DOHH2 (cell line): ENCODE results near the gene TULP4.

Experiments
- H3F3A ChIP-seq: fragments of 200-600 bp; sonication (generic), shearing (Covaris generic); 2 replicates; pipeline ENCODE4 v1.6.0; 2016; ENCODE audit warnings: antibody characterized with exemption, mild to moderate bottlenecking; ENCODE audit not compliant: control insufficient read depth, insufficient read depth
- H3K27ac ChIP-seq: fragments of 200-600 bp; sonication (generic); 2 replicates; pipeline ENCODE4 v1.5.1; 2014; ENCODE audit warnings: low read depth, mild to moderate bottlenecking, low read length, moderate library complexity
- H3K27me3 ChIP-seq: fragments of 200-600 bp; sonication (generic); 2 replicates; pipeline ENCODE4 v1.6.1; 2014; ENCODE audit warnings: mild to moderate bottlenecking, low read length, mixed read lengths; ENCODE audit not compliant: control insufficient read depth
- H3K36me3 ChIP-seq: fragments of 200-600 bp; sonication (generic); 2 replicates; pipeline ENCODE4 v1.6.1; 2014; ENCODE audit warnings: mild to moderate bottlenecking, low read length, moderate library complexity, mixed read lengths; ENCODE audit not compliant: control insufficient read depth
- H3K4me1 ChIP-seq: fragments of 200-600 bp; sonication (generic); 2 replicates; pipeline ENCODE4 v1.6.1; 2014; ENCODE audit warnings: mild to moderate bottlenecking, low read length, mixed read lengths; ENCODE audit not compliant: control insufficient read depth
- H3K4me2 ChIP-seq: fragments of 200-600 bp; sonication (generic); 2 replicates; pipeline ENCODE4 v1.6.0; 2014; ENCODE audit warnings: mild to moderate bottlenecking, low read length, moderate library complexity
- H3K4me3 ChIP-seq: fragments of 200-600 bp; sonication (generic); 2 replicates; pipeline ENCODE4 v1.5.1; 2014; ENCODE audit warnings: mild to moderate bottlenecking, low read length, mixed read lengths
- H3K79me2 ChIP-seq: fragments of 200-600 bp; sonication (generic); 2 replicates; pipeline ENCODE4 v1.6.1; 2014; ENCODE audit warnings: mild to moderate bottlenecking, low read length, mixed read lengths; ENCODE audit not compliant: control insufficient read depth
- H3K9me2 ChIP-seq: fragments of 200-600 bp; sonication (generic); replicated peaks from 2 replicates; pipeline ENCODE4 v1.6.1; 2014; ENCODE audit warnings: mild to moderate bottlenecking, low read length, mixed read lengths; ENCODE audit not compliant: control insufficient read depth
- H3K9me3 ChIP-seq: fragments of 200-600 bp; sonication (generic); 2 replicates; pipeline ENCODE4 v1.6.1; 2014; ENCODE audit warnings: antibody characterized with exemption, low read length, mixed read lengths; ENCODE audit not compliant: control insufficient read depth, insufficient read depth
- H4K20me1 ChIP-seq: fragments of 200-600 bp; sonication (generic); 2 replicates; pipeline ENCODE4 v1.6.0; 2014; ENCODE audit warnings: low read depth, mild to moderate bottlenecking, antibody characterized with exemption, low read length, moderate library complexity; ENCODE audit not compliant: control insufficient read depth, insufficient read depth
- CTCF ChIP-seq: fragments of 200-600 bp; sonication (generic); IDR thresholded peaks from one replicate; pipeline ENCODE4 v1.5.1; 2014; ENCODE audit warnings: antibody characterized with exemption, mild to moderate bottlenecking, low read depth, low read length; ENCODE audit not compliant: poor library complexity, severe bottlenecking
- EZH2phosphoT487 ChIP-seq: fragments of 200-600 bp; sonication (generic); IDR thresholded peaks from 2 replicates; pipeline ENCODE4 v1.6.1; 2017; ENCODE audit warnings: borderline replicate concordance, mild to moderate bottlenecking, antibody characterized with exemption, low read length, moderate library complexity, mixed read lengths

Gene TULP4

GRCh38 chr6:158312672-158313397 lies 570 bp downstream of the TULP4 start:
- peaks cover 23% of the 10 kb centered on the region for H3K79me2 ChIP-seq
- H3K36me3 ChIP-seq: peaks cover 50% of the 10 kb centered on the region
- H3K9me3 ChIP-seq: peaks cover 5% of the 10 kb centered on the region; the same call in 1 of the 2 replicates
- H4K20me1 ChIP-seq: no peaks in the 10 kb centered on the region
- H3K4me2 ChIP-seq: no peak overlapping the region
- H3K27me3 ChIP-seq: no peaks in the 10 kb centered on the region
- no peak overlapping the region for H3K4me3 ChIP-seq
- peaks cover 3% of the 10 kb centered on the region for H3K4me1 ChIP-seq
- no peak overlapping the region for H3K27ac ChIP-seq
- H3F3A ChIP-seq: no peaks in the 10 kb centered on the region; the same call in 1 of the 2 replicates
- TF ChIP-seq EZH2phosphoT487 (no peak), CTCF (no peak)
- H3K9me2 ChIP-seq: no peaks in the 10 kb centered on the region

GRCh38 chr6:158313989-158314388 lies 1.7 kb downstream of the TULP4 start:
- Histone ChIP-seq H3K4me1 (peaks cover 8% of the 10 kb centered on the region), H3K4me2 (no peak overlapping the region), H3K9me2 (no peaks in the 10 kb centered on the region), H3K27ac (no peak overlapping the region), H3K27me3 (no peaks in the 10 kb centered on the region), H3K79me2 (peaks cover 34% of the 10 kb centered on the region), H3K9me3 (peaks cover 5% of the 10 kb centered on the region; the same call in 1 of the 2 replicates), H3K36me3 (peaks cover 53% of the 10 kb centered on the region), H4K20me1 (no peaks in the 10 kb centered on the region), H3K4me3 (no peak overlapping the region), H3F3A (no peaks in the 10 kb centered on the region; the same call in 1 of the 2 replicates)
- TF ChIP-seq EZH2phosphoT487 (no peak), CTCF (no peak)

GRCh38 chr6:158314737-158315136 lies 2.5 kb downstream of the TULP4 start:
- Histone ChIP-seq H3K36me3 (peaks cover 53% of the 10 kb centered on the region), H3K4me3 (no peak overlapping the region), H3K27me3 (no peaks in the 10 kb centered on the region), H3K27ac (no peak overlapping the region), H4K20me1 (no peaks in the 10 kb centered on the region), H3K79me2 (peaks cover 41% of the 10 kb centered on the region), H3K9me2 (no peaks in the 10 kb centered on the region), H3K4me1 (peaks cover 8% of the 10 kb centered on the region), H3F3A (no peaks in the 10 kb centered on the region; the same call in 1 of the 2 replicates), H3K9me3 (peaks cover 5% of the 10 kb centered on the region; the same call in 1 of the 2 replicates), H3K4me2 (no peak overlapping the region)
- TF ChIP-seq CTCF (no peak), EZH2phosphoT487 (no peak)
